Measurements from ENCODE around the gene ASTN2. TPM values are rescaled to one million over a fixed set of nuclear protein-coding genes. Genes with fewer than 3 reads are reported as not detected.

The ASTN2 gene
- total RNA-seq, 4 donors from 2014 or later = 4.0 to 7.0 (median 4.9) TPM

- H3K36me3 ChIP-seq = no peaks in the 10 kb centered on the region
- H3K4me1 ChIP-seq = no peaks in the 10 kb centered on the region
- 62 to 69% methylated on average over 4 to 6 of the region's 7 CpGs for WGBS, 2 donors (ENCODE audit: low coverage in 1 of 2)
- H3K9me3 ChIP-seq = peaks cover 0 to 10% (median 0%) of the 10 kb centered on the region in 3 donors
- TF ChIP-seq POLR2AphosphoS5 (IDR thresholded peaks at IDR 0.05) (no peak), EP300 (IDR thresholded peaks at IDR 0.05) (no peak), CTCF (IDR thresholded peaks at IDR 0.05) (no peak), POLR2A (IDR thresholded peaks at IDR 0.05) (no peak)
- no peak for ATAC-seq
- H3K27me3 ChIP-seq = no peaks in the 10 kb centered on the region
- H3K4me3 ChIP-seq = no peak overlapping the region
- no peak overlapping the region for H3K27ac ChIP-seq
Observed at GRCh38 chr9:116757030-116757429, 657.8 kb downstream of the ASTN2 start.

GRCh38 chr9:116753389-116753788 is 661.5 kb downstream of the ASTN2 start:
- no peaks in the 10 kb centered on the region for H3K27me3 ChIP-seq
- WGBS, 2 donors (ENCODE audit: low coverage in 1 of 2) = 64 to 75% methylated on average over 1 of the region's 1 CpG

GRCh38 chr9:116750510-116750909 is 664.3 kb downstream of the ASTN2 start:
- Histone ChIP-seq H3K4me1 (no peaks in the 10 kb centered on the region), H3K36me3 (no peaks in the 10 kb centered on the region), H3K27ac (no peak overlapping the region), H3K27me3 (no peaks in the 10 kb centered on the region), H3K4me3 (no peak overlapping the region), H3K9me3 (peaks cover 0 to 3% (median 0%) of the 10 kb centered on the region in 3 donors)
- ATAC-seq = no peak
- TF ChIP-seq EP300 (IDR thresholded peaks at IDR 0.05) = no peak
- no peak for TF ChIP-seq POLR2A (IDR thresholded peaks at IDR 0.05)
- TF ChIP-seq POLR2AphosphoS5 (IDR thresholded peaks at IDR 0.05) = no peak
- TF ChIP-seq CTCF (IDR thresholded peaks at IDR 0.05) = no peak
- 68 to 78% methylated on average over 2 of the region's 2 CpGs for WGBS, 2 donors (ENCODE audit: low coverage in 1 of 2)

More at GRCh38 chr9:116753389-116753788, 661.5 kb downstream of the ASTN2 start:
- H3K36me3 ChIP-seq = no peaks in the 10 kb centered on the region
- no peak overlapping the region for H3K27ac ChIP-seq
- no peaks in the 10 kb centered on the region for H3K4me1 ChIP-seq
- no peak overlapping the region for H3K4me3 ChIP-seq
- peaks cover 0 to 10% (median 0%) of the 10 kb centered on the region in 3 donors for H3K9me3 ChIP-seq
- TF ChIP-seq EP300 (IDR thresholded peaks at IDR 0.05) = no peak
- TF ChIP-seq POLR2AphosphoS5 (IDR thresholded peaks at IDR 0.05) = no peak
- no peak for TF ChIP-seq CTCF (IDR thresholded peaks at IDR 0.05)
- TF ChIP-seq POLR2A (IDR thresholded peaks at IDR 0.05) = no peak
- ATAC-seq = no peak

- no peak for ATAC-seq
- Histone ChIP-seq H3K4me1 (no peaks in the 10 kb centered on the region), H3K27me3 (no peaks in the 10 kb centered on the region), H3K27ac (no peak overlapping the region), H3K36me3 (no peaks in the 10 kb centered on the region), H3K4me3 (no peak overlapping the region), H3K9me3 (no peaks in the 10 kb centered on the region)
- TF ChIP-seq POLR2A (IDR thresholded peaks at IDR 0.05) (no peak), POLR2AphosphoS5 (IDR thresholded peaks at IDR 0.05) (no peak), EP300 (IDR thresholded peaks at IDR 0.05) (no peak), CTCF (IDR thresholded peaks at IDR 0.05) (no peak)
- WGBS, 2 donors (ENCODE audit: low coverage in 1 of 2) = 45 to 46% methylated on average over 2 of the region's 2 CpGs
Observed at GRCh38 chr9:116749772-116750171, 665.1 kb downstream of the ASTN2 start.

GRCh38 chr9:116749176-116749575 is 665.7 kb downstream of the ASTN2 start:
- ATAC-seq = no peak
- no peak overlapping the region for H3K4me3 ChIP-seq
- 97 to 100% methylated on average over 2 to 3 of the region's 3 CpGs for WGBS, 2 donors (ENCODE audit: low coverage in 1 of 2)
- TF ChIP-seq POLR2A (IDR thresholded peaks at IDR 0.05) = no peak
- TF ChIP-seq POLR2AphosphoS5 (IDR thresholded peaks at IDR 0.05) = no peak
- TF ChIP-seq CTCF (IDR thresholded peaks at IDR 0.05) = no peak
- TF ChIP-seq EP300 (IDR thresholded peaks at IDR 0.05) = no peak
- H3K4me1 ChIP-seq = no peaks in the 10 kb centered on the region
- H3K36me3 ChIP-seq = no peaks in the 10 kb centered on the region
- H3K9me3 ChIP-seq = no peaks in the 10 kb centered on the region
- no peak overlapping the region for H3K27ac ChIP-seq
- H3K27me3 ChIP-seq = no peaks in the 10 kb centered on the region
